ENCODE data around the gene ARID3B.
"Not testable (repeated sequence)": the region's sequence is repeated elsewhere in the genome, so short reads cannot be mapped to it uniquely, and the experiment has no call there.

The ARID3B gene

GRCh38 chr15:74540761-74541493, at the start of gene ARID3B:
Gene ARID3B, plus strand, starts transcription at chr15:74541220. Its CDS starts 2,717 bp downstream, at chr15:74543937.
- peak; percentile 91 for DNase-seq (ENCODE audit: low read depth)

GRCh38 chr15:74496648-74497047, 44.4 kb upstream of the ARID3B start:
- DNase-seq (ENCODE audit: low read depth): no peak

GRCh38 chr15:74497584-74497983, 43.4 kb upstream of the ARID3B start:
- DNase-seq (ENCODE audit: low read depth): no peak

GRCh38 chr15:74499366-74499765, 41.7 kb upstream of the ARID3B start:
- DNase-seq (ENCODE audit: low read depth): no peak

GRCh38 chr15:74500401-74500800, 40.6 kb upstream of the ARID3B start:
- no peak for DNase-seq (ENCODE audit: low read depth)

- no peak for DNase-seq (ENCODE audit: low read depth)
These were observed 38.7 kb upstream of the ARID3B start for GRCh38 chr15:74502301-74502700.

- no peak for DNase-seq (ENCODE audit: low read depth)
These were observed 36.6 kb upstream of the ARID3B start for GRCh38 chr15:74504418-74504817.

GRCh38 chr15:74504836-74505235, 36.2 kb upstream of the ARID3B start:
- DNase-seq (ENCODE audit: low read depth): no peak

- no peak for DNase-seq (ENCODE audit: low read depth)
These were observed 35.0 kb upstream of the ARID3B start for GRCh38 chr15:74505837-74506514.

GRCh38 chr15:74506515-74506840, 34.5 kb upstream of the ARID3B start:
- DNase-seq (ENCODE audit: low read depth): no peak

- DNase-seq (ENCODE audit: low read depth): no peak
These were observed 29.4 kb upstream of the ARID3B start for GRCh38 chr15:74511583-74511982.

- not testable (repeated sequence) for DNase-seq (ENCODE audit: low read depth)
These were observed 27.0 kb upstream of the ARID3B start for GRCh38 chr15:74514059-74514458.

GRCh38 chr15:74517096-74517495, 23.9 kb upstream of the ARID3B start:
- DNase-seq (ENCODE audit: low read depth): no peak

- DNase-seq (ENCODE audit: low read depth): no peak
These were observed 21.7 kb upstream of the ARID3B start for GRCh38 chr15:74519311-74519710.

- DNase-seq (ENCODE audit: low read depth): no peak
These were observed 20.6 kb upstream of the ARID3B start for GRCh38 chr15:74520407-74520806.

GRCh38 chr15:74523982-74524381, 17.0 kb upstream of the ARID3B start:
- no peak for DNase-seq (ENCODE audit: low read depth)

- no peak for DNase-seq (ENCODE audit: low read depth)
These were observed 15.7 kb upstream of the ARID3B start for GRCh38 chr15:74525309-74525708.

GRCh38 chr15:74525945-74526344, 15.1 kb upstream of the ARID3B start:
- DNase-seq (ENCODE audit: low read depth): no peak

- no peak for DNase-seq (ENCODE audit: low read depth)
These were observed 12.1 kb upstream of the ARID3B start for GRCh38 chr15:74528876-74529275.

GRCh38 chr15:74529921-74530320, 11.1 kb upstream of the ARID3B start:
- DNase-seq (ENCODE audit: low read depth): no peak

GRCh38 chr15:74530771-74531143, 10.3 kb upstream of the ARID3B start:
- no peak for DNase-seq (ENCODE audit: low read depth)

- DNase-seq (ENCODE audit: low read depth): no peak
These were observed 9.7 kb upstream of the ARID3B start for GRCh38 chr15:74531144-74531811.

GRCh38 chr15:74535388-74536084, 5.5 kb upstream of the ARID3B start:
- DNase-seq (ENCODE audit: low read depth): no peak

Data from activated T-cell treated with anti-CD3 and anti-CD28 coated beads for 24 hours (primary cell).